Stimulated activated CD4-positive, alpha-beta T cell treated with anti-CD3 and anti-CD28 coated beads, Interleukin-4, amount 100 ng/mL, for 1 hour (primary cell): Measurements from ENCODE around the gene PLA2G1B.
A peak's percentile ranks its signal among the peaks of the same experiment; 100 is the strongest.
"Not testable (repeated sequence)": the region's sequence is repeated elsewhere in the genome, so short reads cannot be mapped to it uniquely, and the experiment has no call there.

Experiments
- DNase-seq: peaks from one replicate; pipeline ENCODE4 v3.0.0-alpha.2; 2020

Gene PLA2G1B

DNA sequence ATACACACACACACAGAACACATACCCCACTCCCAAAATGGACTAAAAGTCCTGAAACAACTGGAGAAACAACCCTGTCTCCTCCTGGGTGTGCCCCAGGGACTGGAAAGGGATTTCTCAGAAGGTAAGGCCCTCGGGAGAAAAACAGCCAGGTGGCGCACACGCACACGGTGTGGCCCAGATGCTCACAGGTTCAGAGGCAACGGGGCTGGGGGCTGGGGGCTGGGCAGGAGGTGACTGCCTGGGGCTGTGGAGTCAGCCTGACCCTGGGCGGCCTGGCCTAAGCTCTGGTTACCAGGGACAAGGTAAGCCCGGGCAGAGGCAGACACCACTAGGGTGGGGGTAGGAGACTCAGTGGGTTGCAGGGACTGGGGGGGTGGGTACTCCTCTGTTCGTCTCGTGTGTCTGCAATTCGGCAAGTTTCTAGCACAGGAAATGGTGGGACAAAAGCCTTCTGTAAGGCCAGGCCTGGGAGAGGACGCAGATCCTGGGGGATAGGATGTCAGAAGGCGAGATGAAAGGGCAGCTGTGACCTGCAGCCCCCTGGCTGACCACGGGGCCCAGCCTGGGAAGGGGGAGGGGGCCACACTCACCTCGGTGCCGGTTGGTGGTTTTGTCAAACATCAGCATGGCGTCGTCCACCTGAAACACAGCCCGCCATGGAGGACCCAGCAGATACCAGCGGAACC, 31.0 kb upstream of the PLA2G1B start:
- no peak for DNase-seq

DNA sequence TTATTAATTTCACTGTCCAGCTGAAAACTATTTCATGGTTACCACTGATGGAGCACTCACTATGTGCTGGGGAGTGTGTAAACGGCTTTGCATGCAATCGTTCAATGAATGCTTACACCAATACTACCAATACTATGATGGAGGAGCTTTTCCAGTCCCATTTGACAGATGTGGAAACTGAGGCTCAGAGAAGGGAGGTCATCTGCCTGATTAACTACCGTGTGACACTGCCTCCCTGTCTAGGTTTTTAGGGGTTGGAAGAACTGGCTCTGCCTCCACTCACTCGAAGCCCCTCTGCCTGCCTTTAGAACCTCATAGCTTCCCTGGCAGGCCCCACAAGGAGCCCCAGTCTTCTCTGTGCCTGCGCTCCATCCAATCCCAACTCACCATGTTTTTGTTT, 29.5 kb upstream of the PLA2G1B start:
- DNase-seq = no peak

DNA sequence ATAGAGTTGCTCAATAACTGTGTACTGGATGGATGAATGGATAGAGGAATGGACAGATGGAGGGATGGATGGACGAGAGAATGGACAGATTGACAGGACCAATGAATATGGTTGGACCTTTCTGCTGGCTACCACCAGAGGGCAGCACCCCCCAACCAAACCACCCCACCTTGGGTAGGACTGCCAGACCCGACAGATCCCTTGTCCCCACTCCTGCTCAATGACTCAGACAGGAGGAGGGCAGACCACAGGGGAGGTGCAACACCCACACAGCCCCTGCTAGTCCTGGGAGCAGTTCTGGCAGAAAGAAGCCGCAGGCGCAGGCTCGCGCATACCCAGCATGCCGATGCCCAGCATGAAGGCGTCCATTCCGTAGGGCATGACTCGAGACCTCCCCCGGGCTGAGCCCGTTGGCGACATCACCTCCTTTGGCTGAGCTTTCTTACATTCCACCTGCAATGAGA, 29.0 kb upstream of the PLA2G1B start:
- peak; percentile 76 for DNase-seq

DNA sequence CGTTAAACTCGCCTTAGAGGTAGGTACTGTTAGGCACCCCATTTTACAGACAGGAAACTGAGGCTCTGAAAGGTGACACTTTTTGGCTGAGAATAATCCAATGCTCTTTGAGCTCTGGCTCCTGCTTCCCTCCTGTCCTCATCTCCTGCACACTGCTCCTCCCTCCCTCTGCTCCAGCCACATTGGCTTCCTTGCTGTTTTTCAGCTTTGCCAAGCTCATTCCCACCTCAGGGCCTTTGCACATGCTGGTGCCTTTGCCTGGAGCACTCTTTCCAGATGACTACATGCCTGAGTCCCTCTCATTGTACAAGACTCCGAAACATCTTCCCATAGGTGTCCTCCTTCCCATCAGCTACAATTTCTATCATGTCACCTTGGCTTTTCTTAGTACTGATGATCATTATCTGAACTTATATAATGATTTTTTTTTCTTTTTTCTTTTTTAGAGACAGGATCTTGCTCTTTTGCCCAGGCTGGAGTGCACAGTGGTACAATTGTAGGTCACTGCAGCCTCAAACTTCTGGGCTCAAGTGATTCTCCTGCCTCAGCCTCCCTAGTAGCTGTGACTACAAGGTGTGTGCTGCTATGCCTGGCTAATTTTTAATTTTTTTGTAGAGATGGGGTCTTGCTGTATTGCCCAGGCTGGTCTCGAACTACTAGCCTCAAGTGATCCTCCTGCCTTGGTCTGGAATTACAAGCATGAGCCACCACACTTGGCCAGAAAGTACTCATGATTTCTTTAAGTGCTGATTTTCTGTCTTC, 26.2 kb upstream of the PLA2G1B start:
- no peak for DNase-seq

DNA sequence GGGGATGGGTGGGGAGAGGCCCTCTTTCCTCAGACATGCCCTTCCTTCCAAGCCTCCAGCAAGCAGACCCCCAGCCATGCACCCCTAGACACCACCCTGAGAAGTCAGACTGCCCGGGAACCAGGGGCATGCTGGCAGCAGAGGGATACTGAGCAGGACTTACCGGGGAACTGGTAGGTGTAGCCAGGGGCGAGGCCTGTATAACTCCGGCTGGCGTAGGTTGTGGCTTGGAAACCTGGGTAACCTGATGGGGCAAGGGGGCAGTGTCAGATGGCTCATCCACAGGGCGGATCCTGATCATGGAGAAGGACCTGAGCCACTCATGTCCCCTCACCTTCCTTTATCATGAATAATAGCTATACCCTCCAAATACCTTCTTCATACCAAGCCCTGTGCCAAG, 25.6 kb upstream of the PLA2G1B start:
- DNase-seq = no peak

DNA sequence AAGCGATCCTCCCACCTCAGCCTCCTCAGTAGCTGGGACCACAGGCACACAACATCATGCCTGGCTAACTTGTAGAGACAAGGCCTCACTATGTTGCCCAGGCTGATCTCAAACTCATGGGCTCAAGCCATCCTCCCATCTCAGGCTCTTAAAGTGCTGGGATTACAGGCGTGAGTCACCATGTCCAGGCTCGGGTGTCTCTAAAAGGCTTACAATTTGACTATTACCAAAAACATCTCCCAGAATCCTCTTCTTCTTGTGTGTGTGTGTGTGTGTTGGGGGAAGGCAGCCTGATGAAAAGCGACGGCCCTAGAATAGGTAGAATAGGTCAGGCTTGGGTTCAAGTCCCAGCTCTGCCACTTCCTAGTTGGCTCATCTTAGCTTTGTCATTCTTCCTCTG, 24.5 kb upstream of the PLA2G1B start:
- no peak for DNase-seq

DNA sequence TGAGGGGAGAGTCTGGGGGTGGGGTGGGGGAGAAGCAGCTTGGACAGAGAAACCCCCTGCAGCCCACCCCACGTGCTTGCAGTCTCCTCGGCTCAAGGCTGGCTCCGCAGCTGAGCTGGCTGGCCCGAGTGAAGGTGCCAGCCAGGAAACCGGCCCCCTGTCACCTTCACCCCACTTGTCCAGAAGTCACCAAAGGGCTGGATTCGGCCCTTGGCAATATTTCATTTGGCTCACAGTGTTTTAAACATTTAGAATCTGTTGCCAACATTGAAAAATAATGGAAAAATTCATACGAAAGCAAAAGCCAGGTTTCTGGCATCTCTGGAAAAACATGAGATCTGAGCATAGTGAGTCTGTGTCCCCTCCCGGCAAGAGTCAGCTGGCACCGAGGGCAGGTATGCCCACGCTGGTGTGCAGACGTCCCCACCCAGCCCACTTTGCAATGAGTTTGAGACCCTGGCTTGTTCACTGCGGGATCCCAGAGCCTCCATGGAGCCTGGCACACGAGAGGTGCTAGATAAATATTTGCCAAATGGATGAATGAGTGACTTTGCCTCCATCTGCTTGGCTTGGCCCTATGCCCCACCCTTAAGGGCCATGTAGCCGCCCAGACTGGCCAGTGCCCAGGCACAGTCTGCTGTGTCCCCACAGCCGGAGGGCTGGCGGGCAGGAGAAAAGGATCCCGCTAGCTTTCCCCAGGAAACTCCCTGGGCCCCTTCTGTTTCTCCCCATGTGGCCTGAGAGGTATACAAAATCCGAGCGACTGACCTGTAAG, 23.2 kb upstream of the PLA2G1B start:
- no peak for DNase-seq

DNA sequence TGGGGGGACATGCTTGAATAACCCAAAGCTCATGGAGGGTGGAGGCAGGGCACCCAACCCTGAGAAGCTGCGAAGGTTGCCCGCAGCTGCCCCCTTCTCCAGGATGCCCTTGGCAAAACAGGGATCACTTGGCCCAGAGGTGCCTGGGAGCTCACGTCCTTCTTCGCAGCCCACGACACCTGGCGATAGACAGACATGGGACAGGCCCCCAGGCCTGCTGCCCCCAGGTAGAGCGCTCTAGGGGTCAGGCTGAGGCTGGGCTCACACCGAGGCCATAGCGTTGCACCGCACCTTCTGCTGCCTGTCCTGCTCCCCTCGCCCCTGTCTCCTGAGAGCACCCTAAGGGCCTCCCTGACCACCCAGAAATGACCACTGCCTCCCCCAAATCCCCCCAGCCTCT, 20.2 kb upstream of the PLA2G1B start:
- no peak for DNase-seq

DNA sequence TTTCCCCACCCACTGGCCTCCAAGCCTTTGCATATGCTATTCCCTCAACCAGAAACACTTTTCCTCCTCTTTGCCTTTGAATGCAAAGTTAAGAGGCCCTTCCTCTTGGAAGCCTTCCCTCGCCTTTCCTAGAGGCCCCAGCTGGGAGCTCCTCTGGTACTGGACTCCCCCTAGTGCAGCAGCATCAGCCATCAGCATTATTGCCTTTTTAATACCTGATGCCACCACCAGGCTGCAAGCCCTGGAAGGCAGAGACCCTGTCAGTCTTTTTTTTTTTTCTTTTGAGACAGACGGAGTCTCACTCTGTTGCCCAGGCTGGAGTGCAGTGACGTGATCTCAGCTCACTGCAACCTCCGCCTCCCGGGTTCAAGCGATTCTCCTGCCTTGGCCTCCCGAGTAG, 19.1 kb upstream of the PLA2G1B start:
- DNase-seq = no peak

DNA sequence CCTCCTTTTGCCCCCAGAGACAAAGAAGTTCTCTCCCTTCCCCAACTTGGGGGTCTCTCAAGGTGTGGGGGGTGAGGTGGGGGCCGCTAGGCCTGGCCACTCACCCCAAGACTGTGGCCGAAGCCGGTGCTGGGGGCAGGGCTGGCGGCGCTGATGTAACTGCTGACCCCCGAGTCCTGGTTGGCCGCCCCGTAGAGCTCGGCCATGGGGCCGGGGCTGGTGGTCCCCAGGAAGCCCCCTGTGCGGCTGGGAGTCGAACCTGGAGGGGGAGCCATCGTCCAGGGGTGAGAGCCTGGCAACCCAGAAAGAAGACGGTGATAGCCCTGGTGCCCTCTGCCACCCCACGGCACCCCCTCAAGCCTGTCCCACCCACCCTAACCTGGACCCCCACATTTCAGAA, 18.5 kb upstream of the PLA2G1B start:
- DNase-seq = no peak

DNA sequence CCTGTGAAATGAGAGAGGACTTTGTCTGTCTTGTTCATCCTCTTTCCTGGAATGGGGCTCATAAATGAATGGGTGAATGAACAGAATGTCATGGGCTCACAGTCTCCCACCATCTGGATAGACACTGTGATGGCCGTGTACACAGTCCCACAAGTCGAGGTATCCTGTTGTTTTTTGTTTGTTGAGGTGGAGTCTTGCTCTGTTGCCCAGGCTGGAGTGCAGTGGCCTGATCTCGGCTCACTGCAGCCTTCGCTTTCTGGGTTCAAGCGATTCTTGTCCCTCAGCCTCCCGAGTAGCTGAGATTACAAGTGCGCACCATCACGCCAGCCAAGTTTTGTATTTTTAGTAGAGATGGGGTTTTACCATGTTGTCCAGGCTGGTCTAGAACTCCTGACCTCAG, 16.1 kb upstream of the PLA2G1B start:
- no peak for DNase-seq

DNA sequence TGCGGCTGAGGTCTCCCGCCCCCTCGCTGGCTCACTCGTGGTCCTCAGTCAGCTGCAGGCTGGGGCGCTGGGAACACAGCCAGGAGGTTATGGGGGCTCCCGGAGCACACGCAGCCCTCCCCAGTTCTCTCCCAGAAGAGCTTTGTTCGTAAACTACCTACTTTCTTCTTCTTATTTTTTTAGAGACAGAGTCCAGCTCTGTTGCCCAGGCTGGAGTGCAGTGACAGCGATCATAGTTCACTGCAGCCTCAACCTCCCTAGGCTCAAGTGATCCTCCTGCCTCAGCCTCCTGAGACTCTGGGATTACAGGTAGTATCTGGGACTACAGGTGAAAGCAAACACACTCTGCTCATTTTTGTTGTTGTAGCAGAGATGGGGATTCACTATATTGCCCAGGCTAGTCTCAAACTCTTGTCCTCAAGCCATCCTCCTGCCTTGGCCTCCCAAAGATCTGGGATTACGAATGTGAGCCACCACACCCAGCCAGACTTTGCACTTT, 15.5 kb upstream of the PLA2G1B start:
- no peak for DNase-seq

DNA sequence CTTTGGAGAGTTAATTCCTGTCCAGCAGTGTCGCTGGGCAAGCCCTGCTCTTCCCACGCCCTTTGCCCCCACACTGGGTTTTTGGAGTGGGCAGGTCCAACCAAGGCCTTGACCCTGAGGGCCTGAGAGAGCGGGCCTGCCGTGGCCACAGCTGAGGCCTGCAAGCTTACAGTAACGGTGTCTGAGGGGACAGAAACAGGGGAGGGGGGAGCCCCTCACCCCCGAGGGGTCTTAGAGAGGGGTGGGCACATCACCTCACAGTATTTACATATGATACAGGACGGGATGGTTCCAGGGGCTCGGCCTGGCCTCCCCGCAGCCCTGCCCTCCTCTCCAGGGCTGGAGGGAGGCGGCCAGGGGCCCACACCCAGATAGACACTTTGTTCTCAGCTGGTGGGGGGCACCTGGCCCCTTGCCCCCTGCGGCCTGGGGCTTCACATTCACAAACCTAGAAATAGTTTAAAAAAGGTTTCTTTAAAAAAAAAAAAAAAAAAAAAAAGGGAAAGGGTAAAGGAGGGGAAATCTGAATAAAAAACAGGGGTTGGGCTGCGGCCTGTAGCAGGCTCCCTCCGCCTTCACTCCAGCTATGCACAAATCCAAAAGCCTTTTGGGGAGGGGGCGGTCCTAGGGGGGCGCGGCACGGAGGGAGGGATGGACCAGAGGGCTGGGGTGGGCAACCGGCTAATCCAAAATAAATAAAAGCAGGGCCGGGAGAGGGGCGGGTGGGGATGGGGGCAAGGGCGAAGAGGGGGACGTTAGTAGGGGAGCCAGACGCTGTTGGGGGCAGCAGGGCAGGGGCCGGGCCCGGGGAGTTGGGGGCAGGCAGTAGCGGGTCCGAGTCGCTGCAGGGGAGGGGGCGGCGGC, 14.8 kb upstream of the PLA2G1B start:
- DNase-seq = no peak

DNA sequence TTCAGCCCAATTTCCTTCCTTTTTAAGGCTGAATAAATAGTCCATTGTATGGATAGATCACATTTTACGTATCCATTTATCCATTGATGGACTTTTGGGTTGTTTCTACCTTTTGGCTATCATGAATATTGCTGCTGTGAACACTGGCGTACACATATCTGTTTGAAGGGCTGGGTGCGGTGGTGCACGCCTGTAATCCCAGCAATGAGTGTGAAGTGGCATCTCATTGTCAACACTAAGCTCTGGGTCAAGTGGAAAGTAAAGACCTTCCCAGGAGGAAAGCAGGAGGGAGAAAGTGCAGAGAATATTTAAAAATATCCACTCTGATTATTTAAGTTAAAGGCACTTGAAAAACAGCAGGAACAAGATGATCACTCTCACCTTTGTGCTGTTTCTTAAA, 11.7 kb upstream of the PLA2G1B start:
- no peak for DNase-seq

DNA sequence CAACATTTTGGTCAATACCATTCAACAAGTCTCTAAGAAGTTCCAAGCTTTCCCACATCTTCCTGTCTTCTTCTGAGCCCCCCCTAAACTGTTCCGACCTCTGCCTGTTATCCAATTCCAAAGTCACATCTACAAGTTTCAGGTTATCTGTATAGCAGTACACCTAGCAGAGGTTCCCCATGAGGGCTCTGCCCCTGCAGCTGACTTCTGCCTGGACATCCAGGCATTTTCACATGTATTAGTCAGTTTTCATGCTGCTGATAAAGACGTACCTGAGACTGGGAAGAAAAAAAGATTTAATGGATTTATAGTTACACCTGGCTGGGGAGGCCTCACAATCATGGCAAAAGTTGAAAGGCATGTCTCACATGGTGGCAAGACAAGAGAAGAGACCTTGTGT, 10.2 kb upstream of the PLA2G1B start:
- no peak for DNase-seq

DNA sequence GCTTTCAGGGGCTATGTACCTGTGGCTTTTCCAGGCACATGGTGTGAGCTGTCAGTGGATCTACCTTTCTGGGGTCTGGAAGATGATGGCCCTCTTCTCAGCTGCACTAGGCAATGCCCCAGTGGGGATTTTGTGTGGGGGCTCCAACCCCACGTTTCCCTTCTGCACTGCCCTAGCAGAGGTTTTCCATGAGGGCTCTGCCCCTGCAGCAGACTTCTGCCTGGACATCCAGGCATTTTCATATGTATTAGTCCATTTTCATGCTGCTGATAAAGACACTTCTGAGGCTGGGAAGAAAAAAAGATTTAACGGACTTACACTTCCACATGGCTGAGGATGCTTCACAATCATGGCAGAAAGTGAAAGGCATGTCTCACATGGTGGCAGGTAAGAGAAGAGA, 8.8 kb upstream of the PLA2G1B start:
- not testable (repeated sequence) for DNase-seq

DNA sequence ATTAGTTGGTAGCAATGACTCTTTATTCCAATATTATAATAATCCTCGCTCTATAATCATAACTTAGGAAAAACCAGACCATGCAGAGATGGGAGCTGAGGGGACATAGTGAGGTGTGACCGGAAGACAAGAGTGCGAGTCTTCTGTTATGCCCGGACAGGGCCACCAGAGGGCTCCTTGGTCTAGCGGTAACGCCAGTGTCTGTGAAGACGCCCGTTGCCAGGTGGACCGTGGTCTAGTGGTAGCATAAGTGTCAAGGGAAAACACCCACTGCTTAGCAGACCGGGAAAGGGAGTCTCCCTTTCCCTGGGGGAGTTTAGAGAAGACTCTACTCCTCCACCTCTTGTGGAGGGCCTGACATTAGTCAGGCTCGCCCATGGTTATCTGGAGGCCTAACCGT, 7.9 kb upstream of the PLA2G1B start:
- DNase-seq = peak; percentile 29

DNA sequence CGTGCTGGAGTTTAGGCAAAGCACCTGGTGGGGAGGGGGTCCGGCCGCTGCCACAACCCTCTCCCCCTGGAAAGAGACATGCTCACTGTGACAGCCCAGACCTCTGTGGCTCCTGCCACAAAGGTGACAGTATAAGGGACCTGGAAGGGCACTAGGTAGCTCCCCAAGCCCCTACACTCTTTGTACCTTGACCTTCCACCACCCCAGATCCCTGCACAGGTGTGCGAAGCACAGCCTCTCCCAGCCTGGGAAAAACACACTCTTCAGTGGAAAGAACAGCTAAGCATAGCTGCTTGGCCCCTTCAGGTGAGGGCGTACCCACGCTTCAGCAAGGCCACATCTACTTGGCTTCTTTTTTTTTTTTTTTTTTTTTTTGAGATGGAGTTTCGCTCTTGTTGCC, 4.9 kb upstream of the PLA2G1B start:
- no peak for DNase-seq

DNA sequence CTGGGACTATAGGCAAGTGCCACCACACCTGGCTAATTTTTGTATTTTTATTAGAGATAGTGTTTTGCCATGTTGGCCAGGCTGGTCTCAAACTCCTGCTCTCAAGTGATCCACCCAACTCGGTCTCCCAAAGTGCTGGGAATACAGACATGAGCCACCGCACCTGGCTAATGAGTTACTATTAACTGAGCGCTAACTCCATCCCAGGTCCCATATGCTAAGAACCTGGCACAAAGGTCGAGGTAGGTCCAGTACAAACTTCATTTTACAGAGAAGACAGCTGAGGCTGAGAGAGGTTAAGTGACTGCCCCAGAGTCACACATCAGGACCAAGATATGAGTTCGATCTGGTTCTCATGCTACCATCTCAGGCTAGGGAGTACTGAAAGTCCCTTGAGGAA, 4.5 kb upstream of the PLA2G1B start:
- DNase-seq = no peak

DNA sequence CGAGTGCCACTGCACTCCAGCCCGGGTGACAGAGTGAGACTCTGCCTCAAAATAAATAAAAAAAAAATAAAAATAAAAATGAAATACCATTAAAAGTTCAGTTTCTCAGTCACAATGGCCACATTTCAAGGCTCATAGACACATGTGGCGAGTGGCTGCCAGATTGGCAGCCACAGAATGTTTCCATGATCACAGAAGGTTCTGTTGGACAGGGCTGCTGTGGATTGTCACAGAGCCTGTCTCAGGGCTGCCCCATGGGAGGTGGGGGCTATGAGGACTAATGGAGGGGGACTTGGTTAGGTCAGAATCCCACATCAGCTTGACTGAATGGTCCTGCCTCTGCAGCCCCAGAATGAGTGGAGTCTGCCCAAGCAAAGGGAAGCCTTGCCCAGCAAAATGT, 3.8 kb upstream of the PLA2G1B start:
- DNase-seq = no peak

DNA sequence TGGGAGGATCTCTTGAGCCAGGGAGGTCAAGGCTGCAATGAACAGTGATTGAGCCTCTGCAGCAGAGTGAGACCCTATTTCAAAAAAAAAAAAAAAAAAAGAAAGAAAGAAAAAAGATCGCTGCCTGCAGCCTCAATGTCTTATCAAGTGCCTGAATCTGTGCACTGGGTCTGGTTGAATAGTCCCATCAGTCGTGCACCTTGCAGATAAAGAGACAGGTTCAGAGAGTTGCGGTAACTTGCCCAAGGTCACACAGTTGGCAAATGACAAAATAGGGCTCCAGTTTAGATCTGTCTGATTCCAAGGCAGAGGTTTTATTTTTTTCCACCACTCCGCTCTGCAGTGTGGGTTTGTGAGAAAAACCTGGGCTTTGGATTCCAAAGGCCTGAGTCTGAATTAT, 649 bp upstream of the PLA2G1B start:
- no peak for DNase-seq

DNA sequence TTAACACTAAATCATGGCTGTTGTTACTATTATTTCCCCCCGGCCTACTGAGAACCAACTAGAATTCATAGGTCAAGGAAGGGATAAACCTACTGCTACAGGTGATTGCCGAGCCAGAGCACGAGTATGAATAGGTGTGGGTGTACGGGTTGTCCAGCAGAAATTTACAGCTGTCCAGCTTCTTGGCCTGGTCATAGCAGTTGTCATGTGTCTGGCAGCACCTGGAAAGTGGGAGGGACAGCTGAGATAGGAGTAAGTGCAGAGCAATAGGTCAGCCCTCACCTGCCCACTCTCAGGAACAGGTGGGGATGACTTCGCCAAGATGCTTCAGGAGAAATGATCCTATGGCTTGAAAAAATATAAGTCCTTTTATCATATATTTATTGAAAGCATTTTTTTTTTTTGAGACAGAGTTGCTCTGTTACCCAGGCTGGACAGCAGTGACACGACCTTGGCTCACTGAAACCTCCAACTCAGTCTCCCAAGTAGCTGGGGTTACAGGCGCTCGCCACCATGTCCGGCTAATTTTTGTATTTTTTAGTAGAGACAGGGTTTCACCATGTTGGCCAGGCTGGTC, 2.6 kb downstream of the PLA2G1B start:
- no peak for DNase-seq
